Activated T-cell treated with anti-CD3 and anti-CD28 coated beads for 1 hour (primary cell): ENCODE results near the gene APBB3.
"Not testable (repeated sequence)": the region's sequence is repeated elsewhere in the genome, so short reads cannot be mapped to it uniquely, and the experiment has no call there.

Source experiments
- DNase-seq: peaks from one replicate; pipeline ENCODE4 v3.0.0-alpha.2; 2020; ENCODE audit warnings: low read depth

The APBB3 gene, protein sequence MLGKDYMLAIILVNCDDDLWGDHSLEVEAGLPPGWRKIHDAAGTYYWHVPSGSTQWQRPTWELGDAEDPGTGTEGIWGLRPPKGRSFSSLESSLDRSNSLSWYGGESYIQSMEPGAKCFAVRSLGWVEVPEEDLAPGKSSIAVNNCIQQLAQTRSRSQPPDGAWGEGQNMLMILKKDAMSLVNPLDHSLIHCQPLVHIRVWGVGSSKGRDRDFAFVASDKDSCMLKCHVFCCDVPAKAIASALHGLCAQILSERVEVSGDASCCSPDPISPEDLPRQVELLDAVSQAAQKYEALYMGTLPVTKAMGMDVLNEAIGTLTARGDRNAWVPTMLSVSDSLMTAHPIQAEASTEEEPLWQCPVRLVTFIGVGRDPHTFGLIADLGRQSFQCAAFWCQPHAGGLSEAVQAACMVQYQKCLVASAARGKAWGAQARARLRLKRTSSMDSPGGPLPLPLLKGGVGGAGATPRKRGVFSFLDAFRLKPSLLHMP

DNA sequence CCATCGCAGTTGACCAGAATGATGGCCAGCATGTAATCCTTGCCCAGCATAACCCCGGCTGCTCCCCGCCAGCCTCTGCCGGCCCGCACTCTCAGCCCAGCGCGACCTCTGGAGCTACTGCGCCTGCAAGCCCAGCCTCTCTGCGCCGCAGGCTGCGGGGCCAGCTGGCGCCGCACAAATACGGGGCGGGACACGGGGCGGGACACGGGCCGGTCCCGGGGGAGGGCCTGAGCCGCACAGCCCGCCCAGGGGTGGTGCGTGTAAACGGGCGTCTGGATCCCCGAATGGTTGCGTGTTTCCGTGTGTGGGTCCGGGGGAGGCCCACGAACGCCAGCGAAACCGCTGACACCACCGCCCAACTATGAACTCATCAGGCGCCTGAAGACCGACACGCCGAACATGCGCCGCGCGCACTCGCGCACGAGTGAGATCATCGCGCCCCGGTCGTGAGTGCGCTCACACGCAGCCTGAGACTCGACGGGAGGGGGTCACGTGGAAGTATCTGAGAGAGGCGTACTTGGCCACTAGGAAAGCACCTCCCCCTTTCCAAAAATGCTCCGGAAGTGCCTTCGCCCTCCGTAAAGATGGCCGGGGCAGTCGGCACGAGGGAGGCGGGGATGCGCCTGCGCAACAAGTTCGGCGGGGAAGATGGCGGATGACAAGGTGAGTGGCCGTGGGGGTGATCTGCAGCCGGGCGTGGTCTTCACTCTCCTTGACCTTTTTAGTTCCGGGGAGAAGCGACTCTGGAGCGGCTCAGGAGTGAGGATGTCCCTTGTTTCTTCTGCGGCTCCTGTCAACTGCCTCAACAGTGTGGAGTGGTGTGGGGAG lies at the start of gene APBB3, which contains the start of gene SLC35A4:
APBB3 (minus strand) TSS at position 403 of the 828 bp plus-strand sequence; CDS start at position 50, 353 bp downstream.
SLC35A4 (plus strand) TSS at position 633 of the 828 bp plus-strand sequence. CDS start 2,342 bp downstream, outside the sequence.
- DNase-seq, result peak; percentile 89

DNA sequence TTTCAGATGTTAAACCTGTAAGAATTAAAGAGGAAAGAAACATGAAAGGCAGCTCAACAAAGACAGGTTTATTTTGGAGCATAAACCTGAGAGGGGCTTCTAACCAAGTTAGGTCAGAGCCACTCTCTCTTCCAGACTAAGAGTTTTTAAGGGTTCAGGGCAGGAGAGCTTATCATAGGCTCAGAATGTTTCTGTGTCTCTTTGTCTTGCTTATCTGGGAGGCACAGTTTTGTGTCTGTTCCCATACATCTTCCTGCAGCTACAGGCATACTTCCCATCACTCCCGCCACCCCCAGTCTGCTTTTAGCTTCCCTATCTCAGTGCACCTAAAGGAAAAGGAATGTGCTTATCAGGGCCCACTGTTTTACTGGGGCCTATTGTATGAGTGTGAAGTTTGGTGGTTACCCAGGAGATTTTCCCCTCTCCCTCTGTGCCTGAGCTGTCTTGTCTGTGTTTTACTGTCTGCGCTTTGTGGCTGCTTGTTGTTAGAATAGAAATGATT lies 46.7 kb upstream of the APBB3 start:
- DNase-seq, result no peak

DNA sequence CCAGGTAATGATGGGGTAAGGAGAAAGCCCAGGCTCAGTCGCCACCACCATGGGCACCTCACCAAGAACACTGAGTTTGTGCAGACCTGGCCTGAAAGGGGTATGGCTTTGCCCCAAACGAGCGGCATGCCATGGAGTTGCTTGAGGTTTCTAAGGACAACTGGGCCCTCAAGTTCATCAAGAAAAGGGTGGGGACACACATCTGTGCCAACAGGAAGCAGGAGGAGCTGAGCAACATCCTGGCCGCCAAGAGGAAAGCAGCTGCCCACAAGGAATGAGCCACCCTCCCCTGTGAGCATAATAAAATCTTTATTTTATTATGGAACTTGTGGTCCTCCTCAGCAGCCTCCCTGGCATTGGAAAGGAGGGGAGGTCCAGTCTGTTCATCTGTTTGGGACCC lies 44.7 kb upstream of the APBB3 start:
- no peak for DNase-seq

DNA sequence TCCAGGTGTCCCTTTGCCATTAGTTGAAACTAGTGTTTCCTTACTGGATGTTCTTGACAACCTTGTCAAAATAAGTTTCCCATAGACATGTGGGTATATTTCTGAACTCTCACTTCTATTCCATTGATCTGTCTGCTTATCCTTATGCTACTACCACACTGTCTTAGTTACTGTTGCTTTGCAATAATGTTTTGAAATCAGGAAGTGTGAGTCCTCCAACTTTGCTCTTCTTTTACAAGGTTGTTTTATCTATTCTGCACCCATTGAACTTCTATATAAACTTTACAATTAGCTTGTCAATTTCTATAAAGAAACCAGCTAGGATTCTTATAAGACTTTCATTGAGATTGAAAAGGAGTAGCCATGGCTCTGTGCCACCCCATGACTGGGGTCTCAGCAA lies 44.3 kb upstream of the APBB3 start:
- no peak for DNase-seq

DNA sequence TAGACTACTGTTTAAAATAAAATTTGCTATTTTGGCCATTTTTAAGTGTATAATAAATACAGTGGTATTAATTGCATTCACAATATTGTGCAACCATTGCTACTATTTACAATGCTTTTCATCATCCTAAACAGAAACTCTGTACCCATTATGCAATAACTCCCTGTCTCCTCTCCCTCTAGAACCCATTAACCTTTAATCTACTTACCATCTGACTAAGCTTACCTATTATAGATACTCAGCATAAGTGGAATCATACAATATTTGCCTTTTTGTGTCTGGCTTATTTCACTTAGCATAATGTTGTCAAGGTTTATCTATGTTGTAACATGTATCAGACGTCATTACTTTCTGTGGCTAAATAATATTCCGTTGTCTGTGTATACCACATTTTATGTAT lies 42.6 kb upstream of the APBB3 start:
- DNase-seq, result no peak

DNA sequence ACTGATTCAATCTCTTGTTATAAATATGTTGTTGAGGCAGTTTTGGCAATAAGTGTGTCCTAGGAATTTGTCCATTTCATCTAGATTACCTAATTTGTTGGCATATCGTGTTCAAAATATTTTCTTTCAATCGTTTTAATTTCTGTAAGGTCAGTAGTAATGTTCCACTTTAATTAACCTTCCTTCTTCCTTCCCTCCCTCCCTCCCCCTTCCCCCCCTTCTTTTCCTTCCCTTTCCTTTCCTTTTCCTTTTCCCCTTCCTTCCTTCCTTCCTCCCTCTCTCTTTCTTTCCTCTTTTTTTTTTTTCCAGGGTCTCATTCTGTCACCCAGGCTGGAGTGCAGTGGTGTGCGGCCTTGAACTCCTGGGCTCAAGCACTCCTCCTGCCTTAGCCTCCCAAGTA lies 41.5 kb upstream of the APBB3 start:
- no peak for DNase-seq

DNA sequence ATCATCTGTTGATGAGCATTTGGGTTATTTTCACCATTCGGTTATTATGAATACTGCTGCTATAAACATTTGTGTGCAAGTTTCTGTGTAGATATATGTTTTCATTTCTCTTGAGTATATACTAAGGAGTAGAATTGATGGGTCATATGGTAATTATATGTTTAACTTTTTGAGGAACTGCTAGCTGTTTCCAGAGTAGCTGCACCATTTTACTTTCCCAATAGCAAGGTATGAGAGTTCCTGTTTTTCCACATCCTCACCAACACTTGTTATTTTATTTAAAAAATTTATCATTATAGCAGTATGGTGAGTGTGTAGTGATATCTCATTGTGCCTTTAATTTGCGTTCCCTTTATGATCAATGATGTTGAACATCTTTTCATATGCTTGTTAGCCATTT lies 39.3 kb upstream of the APBB3 start:
- DNase-seq, result no peak

DNA sequence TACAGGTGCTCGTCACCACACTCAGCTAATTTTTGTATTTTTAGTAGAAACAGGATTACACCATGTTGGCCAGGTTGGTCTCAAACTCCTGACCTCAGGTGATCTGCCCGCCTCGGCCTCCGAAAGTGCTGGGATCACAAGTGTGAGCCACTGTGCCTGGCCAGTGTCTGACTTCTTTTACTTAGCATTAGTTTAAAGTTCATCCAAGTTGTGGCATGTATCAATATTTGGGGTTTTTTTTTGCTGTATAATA lies 39.0 kb upstream of the APBB3 start:
- not testable (repeated sequence) for DNase-seq

DNA sequence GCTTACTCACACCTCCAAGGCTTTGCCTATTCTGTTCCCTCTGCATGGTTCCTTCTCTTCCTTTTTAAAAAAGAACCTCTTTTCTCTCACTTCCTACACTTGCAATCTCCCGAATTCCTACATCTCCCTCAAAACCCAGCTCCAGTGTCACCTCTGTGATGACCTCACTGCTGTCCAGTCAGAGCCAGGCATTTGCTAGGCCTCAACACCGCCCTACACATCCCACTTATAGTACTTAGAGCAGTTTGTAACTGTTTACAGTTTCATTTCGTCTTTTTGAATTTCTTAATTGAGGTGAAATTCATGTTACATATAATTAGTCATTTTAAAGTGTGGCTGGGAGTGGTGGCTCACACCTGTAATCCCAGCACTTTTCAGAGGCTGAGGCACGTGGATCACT lies 37.7 kb upstream of the APBB3 start:
- no peak for DNase-seq

DNA sequence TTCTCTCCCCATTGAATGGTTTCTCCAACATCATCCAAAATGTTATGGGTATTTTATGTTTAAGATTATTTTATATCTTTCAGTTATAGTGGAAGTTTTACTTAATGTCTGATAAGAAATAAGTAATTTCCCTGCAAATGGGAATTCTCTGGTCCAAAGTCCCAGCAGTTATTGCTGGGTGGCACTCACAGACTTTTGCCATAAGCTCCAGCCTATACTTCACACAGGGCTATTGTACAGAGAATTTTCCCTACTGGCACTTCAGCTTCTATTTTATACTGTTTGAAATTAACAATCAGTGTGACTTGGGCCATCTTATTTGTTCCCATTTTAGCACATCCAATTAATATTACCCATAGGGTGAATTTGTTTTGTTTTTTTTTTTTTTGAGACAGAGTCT lies 35.7 kb upstream of the APBB3 start:
- DNase-seq, result no peak

DNA sequence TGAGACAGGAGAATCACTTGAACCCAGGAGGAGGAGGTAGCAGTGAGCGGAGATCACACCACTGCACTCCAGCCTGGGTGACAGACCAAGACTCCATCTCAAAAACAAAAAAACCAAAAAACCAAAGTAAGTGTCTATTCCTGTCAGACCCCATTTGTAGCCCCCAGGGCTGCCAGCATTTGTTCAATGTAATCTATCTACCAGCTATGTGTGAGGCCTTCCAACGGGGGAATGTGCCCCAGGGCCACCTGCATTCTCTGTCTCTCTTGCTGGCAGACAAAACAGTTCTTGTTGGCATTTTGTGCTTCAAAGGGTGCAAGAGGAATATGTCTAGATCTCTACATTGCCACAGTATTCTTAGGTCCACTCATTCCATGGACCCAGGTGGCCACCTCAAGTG lies 34.4 kb upstream of the APBB3 start:
- no peak for DNase-seq

DNA sequence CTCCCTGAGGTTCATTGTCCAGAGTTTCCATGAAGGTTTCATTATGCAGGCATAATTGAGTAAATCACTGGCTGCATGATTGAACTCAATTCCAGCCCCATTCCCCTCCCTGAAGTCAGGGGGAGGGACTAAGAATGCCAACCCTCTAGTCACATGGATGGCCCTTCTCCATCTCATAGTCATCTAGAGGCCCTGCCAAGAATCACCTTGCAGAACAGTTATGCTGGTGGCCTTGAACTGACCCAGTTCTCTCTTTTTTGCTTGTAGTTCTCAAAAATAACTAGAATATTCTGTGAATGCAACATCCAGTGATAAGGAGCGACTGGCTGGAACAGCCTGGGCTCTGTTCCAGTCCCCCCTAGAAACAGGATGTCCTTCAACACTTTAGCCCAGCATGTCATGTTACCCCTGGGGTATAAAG lies 31.9 kb upstream of the APBB3 start:
- no peak for DNase-seq

DNA sequence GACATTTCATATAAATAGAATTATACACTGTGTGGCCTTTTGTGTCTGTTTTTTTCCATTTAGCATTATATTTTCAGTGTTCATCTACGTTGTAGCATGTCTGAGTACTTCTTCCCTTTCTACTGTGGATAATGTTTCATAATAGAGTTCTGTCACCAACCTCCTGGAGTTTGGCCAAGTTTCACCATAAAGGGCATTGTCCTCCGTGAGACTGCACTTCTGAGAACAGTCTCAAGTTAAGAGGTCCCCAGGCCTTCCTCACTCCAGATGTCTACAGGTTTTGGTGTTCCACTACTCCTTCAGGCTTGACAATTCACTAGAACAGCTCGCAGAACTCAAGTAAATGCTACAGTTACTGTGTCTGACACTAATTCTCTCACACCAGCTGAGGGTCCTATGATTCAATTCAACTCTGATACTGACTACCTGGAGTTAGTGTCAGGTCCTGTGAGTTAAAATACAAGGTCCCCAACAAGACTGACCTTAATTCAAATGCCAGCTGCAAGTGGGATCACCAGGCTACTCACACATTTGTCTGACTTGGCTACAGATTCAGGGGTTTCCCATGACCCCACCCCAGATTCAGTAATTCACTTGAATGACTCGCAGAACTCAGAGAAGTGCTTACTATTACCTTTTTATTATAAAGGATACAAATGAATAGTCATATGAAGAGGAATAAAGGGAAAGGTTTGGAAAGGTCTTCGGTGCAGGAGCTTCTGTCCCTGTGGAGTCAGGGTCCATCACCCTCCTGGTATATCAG lies 31.3 kb upstream of the APBB3 start:
- DNase-seq, result no peak

DNA sequence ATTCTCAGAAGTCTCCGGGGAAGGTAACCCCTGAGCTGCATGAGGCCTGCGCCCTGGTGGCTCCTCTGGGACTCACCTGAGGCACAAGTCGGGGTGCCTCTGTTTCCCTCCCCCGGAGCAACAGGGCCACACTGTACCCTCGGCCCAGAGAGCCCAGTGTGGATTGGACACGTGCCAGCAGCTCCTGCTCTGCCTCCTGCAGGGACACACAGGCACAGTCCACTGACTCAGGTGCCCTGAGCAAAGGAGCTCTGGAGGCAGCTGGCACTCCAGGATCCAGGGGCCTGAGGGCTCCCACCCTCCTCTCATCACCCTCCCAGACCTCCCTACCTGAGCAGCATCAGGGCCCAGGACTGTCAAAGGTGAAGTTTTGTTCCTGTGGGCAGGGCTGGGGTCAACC lies 29.8 kb upstream of the APBB3 start:
- DNase-seq, result no peak

DNA sequence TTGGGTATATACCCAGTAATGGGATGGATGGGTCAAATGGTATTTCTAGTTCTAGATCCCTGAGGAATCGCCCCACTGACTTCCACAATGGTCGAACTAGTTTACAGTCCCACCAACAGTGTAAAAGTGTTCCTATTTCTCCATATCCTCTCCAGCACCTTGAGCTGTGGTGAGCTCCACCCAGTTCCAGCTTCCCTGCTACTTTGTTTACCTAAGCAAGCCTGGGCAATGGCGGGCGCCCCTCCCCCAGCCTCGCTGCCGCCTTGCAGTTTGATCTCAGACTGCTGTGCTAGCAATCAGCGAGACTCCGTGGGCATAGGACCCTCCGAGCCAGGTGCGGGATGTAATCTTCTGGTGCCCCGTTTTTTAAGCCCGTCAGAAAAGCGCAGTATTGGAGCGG lies 28.7 kb upstream of the APBB3 start:
- not testable (repeated sequence) for DNase-seq

DNA sequence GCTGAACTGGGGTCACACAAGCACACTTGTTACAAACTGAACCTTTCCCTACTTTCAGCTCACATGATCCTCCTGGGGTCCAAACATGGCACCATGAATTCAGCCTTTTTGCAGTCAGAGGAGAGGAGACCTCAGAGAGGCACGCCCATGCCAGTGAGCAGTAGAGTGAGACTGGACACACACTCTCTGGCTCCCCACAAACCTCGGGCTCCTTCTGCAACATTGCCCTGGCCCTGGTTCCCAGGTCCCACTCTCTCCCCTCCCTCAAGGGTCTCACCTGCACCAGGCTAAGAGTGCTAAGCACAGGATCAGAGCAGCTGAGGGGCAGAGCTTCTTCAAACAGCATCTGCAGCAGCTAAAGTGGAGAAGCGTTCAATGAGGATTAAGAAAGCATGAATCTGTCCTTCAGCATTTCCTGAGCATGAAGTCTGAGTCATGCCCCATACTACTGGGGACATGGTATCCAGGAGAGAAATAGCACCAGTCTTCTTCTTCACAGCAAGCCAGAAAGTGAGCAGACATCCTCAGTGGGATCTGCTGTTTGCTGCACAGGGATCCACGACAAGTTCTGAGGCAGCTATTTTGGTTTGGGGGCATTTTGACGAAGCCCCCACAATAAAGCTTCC lies 27.5 kb upstream of the APBB3 start:
- no peak for DNase-seq

DNA sequence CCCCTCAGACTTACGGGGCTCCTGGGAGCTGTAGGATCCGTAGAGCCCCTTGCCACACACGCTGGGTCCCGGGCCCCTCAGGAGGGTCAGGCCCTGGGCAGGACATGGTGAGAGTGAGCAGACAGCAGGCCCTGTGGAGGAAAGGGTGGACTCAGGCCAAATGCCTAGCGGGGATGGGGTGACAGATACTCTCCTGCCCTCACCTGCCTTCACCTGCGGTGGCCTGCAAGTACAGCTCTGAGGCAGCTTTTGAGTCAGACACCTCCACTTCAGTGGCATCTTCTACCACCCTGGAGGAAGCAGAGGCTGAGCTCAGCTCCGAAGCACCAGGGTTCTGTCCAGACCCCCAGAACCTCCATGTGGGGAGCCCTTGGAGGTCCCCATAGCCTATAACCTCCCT lies 26.5 kb upstream of the APBB3 start:
- DNase-seq, result no peak

DNA sequence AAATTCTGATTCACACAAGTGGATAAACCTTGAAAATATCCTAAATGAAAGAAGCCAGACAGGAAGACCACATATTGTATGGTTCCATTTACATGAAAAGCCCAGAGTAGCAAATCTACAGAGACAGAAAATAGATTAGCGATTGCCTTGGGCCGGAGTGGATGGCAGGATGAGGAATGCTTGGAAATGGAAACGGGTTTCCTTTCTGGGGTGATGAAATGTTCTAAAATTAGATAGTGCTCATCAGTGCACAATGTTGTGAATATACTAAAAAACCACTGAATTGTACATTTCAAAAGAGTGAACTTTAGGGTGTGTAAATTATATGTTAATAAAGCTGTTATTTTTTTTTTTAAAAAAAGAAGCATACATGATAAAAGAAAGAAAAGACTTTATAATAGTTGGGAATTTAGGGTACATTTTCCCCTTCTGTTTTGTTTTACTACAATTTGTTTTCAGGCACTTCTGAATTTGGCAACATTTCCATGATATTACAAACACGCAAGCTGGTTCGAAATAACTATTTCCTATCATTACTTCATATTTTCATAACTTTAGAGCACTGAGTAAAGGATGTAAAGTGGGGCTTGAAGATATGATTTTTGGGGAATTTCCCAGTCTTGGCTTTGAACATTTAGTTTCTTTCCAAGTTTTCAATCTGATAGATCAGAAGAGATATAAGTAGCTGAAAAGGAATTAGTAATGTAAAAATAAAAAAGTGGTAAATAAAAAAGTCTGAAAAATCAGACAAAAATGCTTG lies 24.1 kb upstream of the APBB3 start:
- DNase-seq, result no peak

DNA sequence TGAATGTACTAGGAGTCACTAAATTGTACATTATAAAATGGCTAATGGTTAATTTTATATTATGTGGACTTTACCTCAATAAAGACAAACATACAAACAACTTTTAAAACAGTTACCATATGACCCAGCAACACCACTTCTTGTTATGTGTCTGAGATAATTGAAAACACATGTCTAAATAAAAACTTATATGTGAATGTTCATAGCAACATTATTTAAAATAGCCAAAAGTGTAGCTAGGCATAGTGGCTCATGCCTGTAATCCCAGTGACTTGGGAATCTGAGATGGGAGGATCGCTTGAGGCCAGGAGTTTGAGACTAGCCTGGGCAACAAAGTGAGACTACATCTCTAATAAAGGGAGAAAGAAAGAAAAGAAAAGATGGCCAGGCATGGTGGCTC lies 23.1 kb upstream of the APBB3 start:
- no peak for DNase-seq

DNA sequence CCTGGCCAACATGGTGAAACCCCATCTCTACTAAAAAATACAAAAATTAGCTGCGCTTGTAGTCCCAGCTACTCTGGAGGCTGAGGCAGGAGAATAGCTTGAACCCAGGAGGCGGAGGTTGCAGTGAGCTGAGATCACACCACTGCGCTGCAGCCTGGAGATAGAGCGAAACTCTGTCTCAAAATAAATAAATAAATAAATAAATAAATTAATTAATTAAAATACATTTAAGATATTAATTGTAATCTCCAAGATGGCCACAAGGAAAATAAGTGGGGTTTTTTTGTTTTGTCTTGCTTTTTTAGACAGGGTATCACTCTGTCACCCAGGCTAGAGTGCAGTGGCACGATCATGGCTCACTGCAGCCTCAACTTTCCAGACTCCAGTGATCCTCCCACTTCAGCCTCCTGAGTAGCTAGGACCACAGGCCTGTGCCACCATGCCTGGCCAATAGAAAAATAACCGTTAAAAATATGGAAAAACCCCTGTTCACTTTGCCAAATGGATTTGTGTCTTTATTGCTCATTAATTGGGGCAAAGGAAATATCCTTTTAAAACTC lies 14.9 kb upstream of the APBB3 start:
- DNase-seq, result not testable (repeated sequence)

DNA sequence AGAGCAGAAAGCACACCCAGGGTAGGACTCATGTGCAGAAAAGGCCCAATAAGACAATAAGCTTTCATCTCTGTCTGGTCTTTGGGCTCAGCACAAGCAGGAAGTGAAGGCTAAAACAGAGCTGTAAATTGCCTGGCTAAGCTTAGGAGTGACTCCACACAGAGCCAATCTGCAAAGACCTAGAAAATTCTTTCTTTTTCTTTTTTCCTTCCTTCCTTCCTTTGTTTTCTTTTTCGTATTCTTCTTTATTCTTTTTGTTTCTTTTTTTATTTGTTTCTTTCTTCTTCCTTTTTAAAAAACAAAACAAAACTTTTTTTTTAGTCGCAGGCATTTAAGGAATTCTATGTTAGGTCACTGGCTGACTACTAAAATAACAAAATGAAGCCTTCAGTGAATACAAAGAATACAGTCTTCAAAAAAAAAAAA lies 12.4 kb upstream of the APBB3 start:
- no peak for DNase-seq
